ENCODE data around the gene KIAA0232.

GRCh38 chr4:6839579-6839978 lies 57.1 kb downstream of the KIAA0232 start:
- TF ChIP-seq EZH2phosphoT487 (IDR thresholded peaks at IDR 0.05; ENCODE audit: low read depth, severe bottlenecking, unreplicated experiment): no peak
- TF ChIP-seq EZH2 (IDR thresholded peaks at IDR 0.05; ENCODE audit: borderline replicate concordance): no peak
- TF ChIP-seq CTCF (IDR thresholded peaks at IDR 0.05; ENCODE audit: poor library complexity): no peak
